ENCODE results near the gene GPHN. TPM values are rescaled to one million over a fixed set of nuclear protein-coding genes. Genes with fewer than 3 reads are reported as not detected.

GPHN gene
- polyA plus RNA-seq, 1 of the 3 experiments (the other 2 are of a cell fraction) = 6.9 TPM

GRCh38 chr14:67191768-67192290 is 683.9 kb downstream of the GPHN start:
- peak overlapping the region; percentile 59 for H3K4me2 ChIP-seq
- DNase-seq = no peak
- H3K9ac ChIP-seq = no peak overlapping the region; the same call in 1 of the 2 replicates
- peak overlapping the region in 1 of 2 experiments; percentile 22; a peak in 1 of 4 replicates for H3K27ac ChIP-seq (ENCODE audit: low read depth in 2 of 2, low read length in 1 of 2)
- H3K27me3 ChIP-seq (ENCODE audit: insufficient read depth) = no peaks in the 10 kb centered on the region
- H4K20me1 ChIP-seq (ENCODE audit: insufficient read depth) = no peaks in the 10 kb centered on the region
- H3F3A ChIP-seq (replicated peaks; ENCODE audit: insufficient read depth) = peaks cover 14% of the 10 kb centered on the region
- ChIA-PET POLR2A (no interaction called here), CTCF (interaction anchor here (1.7 to 2.6 kb wide), 2 partner anchors 25 to 94 kb away, joined by 5 to 7 read pairs; no protein-coding TSS in a partner anchor)
- peak overlapping the region; percentile 72; the same call in 1 of the 2 replicates for H2AFZ ChIP-seq (ENCODE audit: low read depth)
- H3K4me3 ChIP-seq (ENCODE audit: low read depth in 2 of 2, low read length in 1 of 2) = no peak overlapping the region
- peaks cover 0 to 25% of the 10 kb centered on the region in 2 experiments; a peak in 2 of 4 replicates for H3K4me1 ChIP-seq (ENCODE audit: control insufficient read depth in 1 of 2, insufficient read depth in 2 of 2, low read depth in 1 of 2, low read length in 1 of 2)
- whole genome bisulfite sequencing (ENCODE audit: low lambda C conversion rate) = 60% methylated on average over 8 of the region's 8 CpGs
- H3K79me2 ChIP-seq (ENCODE audit: insufficient read depth) = no peaks in the 10 kb centered on the region
- H3K9me3 ChIP-seq = no peaks in the 10 kb centered on the region
- H3K36me3 ChIP-seq (replicated peaks in 1 of 2; ENCODE audit: control insufficient read depth in 1 of 2, insufficient read depth in 2 of 2, low read length in 1 of 2) = no peaks in the 10 kb centered on the region
- TF ChIP-seq SMC3 (IDR thresholded peaks at IDR 0.05; ENCODE audit: low read depth, low read length) = no peak
- TF ChIP-seq ZBTB33 (IDR thresholded peaks at IDR 0.05; ENCODE audit: borderline replicate concordance, low read depth) = no peak
- TF ChIP-seq REST (IDR thresholded peaks at IDR 0.05; ENCODE audit: low read depth, low read length) = no peak
- no peak for TF ChIP-seq GABPA (IDR thresholded peaks at IDR 0.05; ENCODE audit: low read depth)
- TF ChIP-seq JUND (IDR thresholded peaks at IDR 0.05) = peak; percentile 53; the same call in 1 of the 2 replicates
- no peak for TF ChIP-seq POLR2AphosphoS5 (IDR thresholded peaks at IDR 0.05; ENCODE audit: low read depth, low read length)
- peak; percentile 48; the same call in 1 of the 2 replicates for TF ChIP-seq FOSL2 (IDR thresholded peaks at IDR 0.05; ENCODE audit: borderline replicate concordance, low read depth)
- TF ChIP-seq TEAD4 (IDR thresholded peaks at IDR 0.05; ENCODE audit: borderline replicate concordance, insufficient read depth) = no peak
- no peaks in the 10 kb centered on the region for H3K9me2 ChIP-seq

- DNase-seq = no peak
- H4K20me1 ChIP-seq (ENCODE audit: insufficient read depth) = no peaks in the 10 kb centered on the region
- H3K27me3 ChIP-seq (ENCODE audit: insufficient read depth) = no peaks in the 10 kb centered on the region
- H3K9ac ChIP-seq = no peak overlapping the region
- H3K4me2 ChIP-seq = 0 out of 2 replicates have a peak overlapping the region, but pooled peaks have one; percentile 59
- peak overlapping the region in 1 of 2 experiments; percentile 22; a peak in 1 of 4 replicates for H3K27ac ChIP-seq (ENCODE audit: low read depth in 2 of 2, low read length in 1 of 2)
- ChIA-PET CTCF (interaction anchor here (1.7 to 2.6 kb wide), 2 partner anchors 26 to 94 kb away, joined by 5 to 7 read pairs; no protein-coding TSS in a partner anchor), POLR2A (no interaction called here)
- no peaks in the 10 kb centered on the region for H3K9me3 ChIP-seq
- H3K4me3 ChIP-seq (ENCODE audit: low read depth in 2 of 2, low read length in 1 of 2) = no peak overlapping the region
- no peaks in the 10 kb centered on the region for H3K9me2 ChIP-seq
- H3K4me1 ChIP-seq (ENCODE audit: control insufficient read depth in 1 of 2, insufficient read depth in 2 of 2, low read depth in 1 of 2, low read length in 1 of 2) = peaks cover 0 to 23% of the 10 kb centered on the region in 2 experiments; a peak in 2 of 4 replicates
- no peaks in the 10 kb centered on the region for H3K79me2 ChIP-seq (ENCODE audit: insufficient read depth)
- no peaks in the 10 kb centered on the region for H3K36me3 ChIP-seq (replicated peaks in 1 of 2; ENCODE audit: control insufficient read depth in 1 of 2, insufficient read depth in 2 of 2, low read length in 1 of 2)
- peak overlapping the region; percentile 72; the same call in 1 of the 2 replicates for H2AFZ ChIP-seq (ENCODE audit: low read depth)
- WGBS (ENCODE audit: low lambda C conversion rate) = 96% methylated on average over 2 of the region's 2 CpGs
- peaks cover 10% of the 10 kb centered on the region for H3F3A ChIP-seq (replicated peaks; ENCODE audit: insufficient read depth)
- TF ChIP-seq RAD21 (IDR thresholded peaks at IDR 0.05; ENCODE audit: low read length) = no peak
- TF ChIP-seq FOXJ3 (CRISPR knock-in tag; IDR thresholded peaks at IDR 0.05) = no peak
- no peak for TF ChIP-seq MXI1 (IDR thresholded peaks at IDR 0.05; ENCODE audit: low read depth, low read length)
- TF ChIP-seq CHD2 (IDR thresholded peaks at IDR 0.05; ENCODE audit: low read length, partially characterized antibody) = no peak
- no peak for TF ChIP-seq USF2 (IDR thresholded peaks at IDR 0.05; ENCODE audit: borderline replicate concordance, low read depth, low read length)
- TF ChIP-seq NRF1 (IDR thresholded peaks at IDR 0.05; ENCODE audit: low read depth, low read length) = no peak
- no peak for TF ChIP-seq TAF1 (IDR thresholded peaks at IDR 0.05; ENCODE audit: borderline replicate concordance, low read depth, low read length)
- no peak for TF ChIP-seq ZBTB33 (IDR thresholded peaks at IDR 0.05; ENCODE audit: borderline replicate concordance, low read depth)
- TF ChIP-seq NFIC (IDR thresholded peaks at IDR 0.05; ENCODE audit: borderline replicate concordance) = no peak
- TF ChIP-seq GABPA (IDR thresholded peaks at IDR 0.05; ENCODE audit: low read depth) = no peak
- TF ChIP-seq RFX5 (IDR thresholded peaks at IDR 0.05; ENCODE audit: low read length) = no peak
- TF ChIP-seq JUND (IDR thresholded peaks at IDR 0.05) = no peak
- TF ChIP-seq FOSL2 (IDR thresholded peaks at IDR 0.05; ENCODE audit: borderline replicate concordance, low read depth) = no peak
- TF ChIP-seq TEAD4 (IDR thresholded peaks at IDR 0.05; ENCODE audit: borderline replicate concordance, insufficient read depth) = no peak
- no peak for TF ChIP-seq TCF12 (IDR thresholded peaks at IDR 0.05)
These were observed 684.4 kb downstream of the GPHN start for GRCh38 chr14:67192366-67192765.

All from SK-N-SH (cell line).